SK-N-MC (cell line): ENCODE measurements around the gene ZBTB4.

ENCODE experiments used
- DNase-seq: peaks from one replicate; pipeline ENCODE4 v3.0.0-alpha.2; 2011; ENCODE audit warnings: low read depth, low spot score
- H3K27ac ChIP-seq: fragments of 200-600 bp; sonication (generic); 2 replicates; pipeline ENCODE4 v1.5.1; 2016; ENCODE audit warnings: mixed run types
- H3K36me3 ChIP-seq: fragments of 200-600 bp; sonication (generic); 2 replicates; pipeline ENCODE4 v1.6.1; 2017; ENCODE audit warnings: antibody characterized with exemption, low read length, mixed read lengths; ENCODE audit not compliant: insufficient read depth
- H3K4me3 ChIP-seq: fragments of 200-600 bp; sonication (generic); 2 replicates; pipeline ENCODE4 v1.5.1; 2016
- H3K9ac ChIP-seq: fragments of 200-600 bp; sonication (generic); 2 replicates; pipeline ENCODE4 v1.8.0; 2017; ENCODE audit warnings: mixed run types, mixed read lengths; ENCODE audit not compliant: insufficient read length
- H3K9me3 ChIP-seq: fragments of 200-600 bp; sonication (generic); 2 replicates; pipeline ENCODE4 v1.6.1; 2017; ENCODE audit warnings: low read depth, mild to moderate bottlenecking, antibody characterized with exemption, low read length, moderate library complexity, mixed read lengths
- EZH2 ChIP-seq: fragments of 200-600 bp; sonication (generic); IDR thresholded peaks from one replicate; pipeline ENCODE4 v1.6.1; 2017; ENCODE audit warnings: antibody characterized with exemption
- FOXP2 ChIP-seq: optimal IDR thresholded peaks from 2 replicates; pipeline ENCODE3; 2011; ENCODE audit warnings: mild to moderate bottlenecking, moderate library complexity; ENCODE audit not compliant: insufficient read depth; ENCODE audit errors: extremely low read length, control extremely low read depth
- POLR2AphosphoS5 ChIP-seq: IDR thresholded peaks from 2 replicates; pipeline ENCODE4 v1.6.1; 2012; ENCODE audit warnings: mild to moderate bottlenecking, low read depth, low read length, borderline replicate concordance

The ZBTB4 gene

DNA sequence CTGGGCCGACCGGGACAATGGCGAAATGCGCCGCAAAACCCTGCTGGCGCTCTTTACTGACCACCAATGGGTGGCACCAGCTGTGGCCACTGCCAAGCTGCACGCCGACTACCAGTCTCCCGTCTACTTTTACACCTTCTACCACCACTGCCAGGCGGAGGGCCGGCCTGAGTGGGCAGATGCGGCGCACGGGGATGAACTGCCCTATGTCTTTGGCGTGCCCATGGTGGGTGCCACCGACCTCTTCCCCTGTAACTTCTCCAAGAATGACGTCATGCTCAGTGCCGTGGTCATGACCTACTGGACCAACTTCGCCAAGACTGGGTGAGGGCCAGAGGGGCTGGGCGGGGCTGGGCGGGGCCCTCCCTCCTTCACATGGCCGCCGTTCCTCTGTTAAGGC lies 63.6 kb downstream of the ZBTB4 start:
- H3K27ac ChIP-seq = no peak overlapping the region
- H3K9me3 ChIP-seq = no peaks in the 10 kb centered on the region
- no peak for TF ChIP-seq FOXP2
- no peak for TF ChIP-seq POLR2AphosphoS5
- no peak for TF ChIP-seq EZH2
- no peak overlapping the region for H3K9ac ChIP-seq
- no peak for DNase-seq
- no peaks in the 10 kb centered on the region; the same call in 1 of the 2 replicates for H3K36me3 ChIP-seq
- no peak overlapping the region for H3K4me3 ChIP-seq

- Histone ChIP-seq H3K36me3 (no peaks in the 10 kb centered on the region; the same call in 1 of the 2 replicates), H3K9me3 (no peaks in the 10 kb centered on the region), H3K9ac (no peak overlapping the region), H3K27ac (no peak overlapping the region), H3K4me3 (no peak overlapping the region)
- TF ChIP-seq FOXP2 = no peak
- no peak for TF ChIP-seq EZH2
- no peak for TF ChIP-seq POLR2AphosphoS5
- DNase-seq = no peak
Observed at GRCh38 chr17:7414837-7415236, 64.6 kb downstream of the ZBTB4 start.

DNA sequence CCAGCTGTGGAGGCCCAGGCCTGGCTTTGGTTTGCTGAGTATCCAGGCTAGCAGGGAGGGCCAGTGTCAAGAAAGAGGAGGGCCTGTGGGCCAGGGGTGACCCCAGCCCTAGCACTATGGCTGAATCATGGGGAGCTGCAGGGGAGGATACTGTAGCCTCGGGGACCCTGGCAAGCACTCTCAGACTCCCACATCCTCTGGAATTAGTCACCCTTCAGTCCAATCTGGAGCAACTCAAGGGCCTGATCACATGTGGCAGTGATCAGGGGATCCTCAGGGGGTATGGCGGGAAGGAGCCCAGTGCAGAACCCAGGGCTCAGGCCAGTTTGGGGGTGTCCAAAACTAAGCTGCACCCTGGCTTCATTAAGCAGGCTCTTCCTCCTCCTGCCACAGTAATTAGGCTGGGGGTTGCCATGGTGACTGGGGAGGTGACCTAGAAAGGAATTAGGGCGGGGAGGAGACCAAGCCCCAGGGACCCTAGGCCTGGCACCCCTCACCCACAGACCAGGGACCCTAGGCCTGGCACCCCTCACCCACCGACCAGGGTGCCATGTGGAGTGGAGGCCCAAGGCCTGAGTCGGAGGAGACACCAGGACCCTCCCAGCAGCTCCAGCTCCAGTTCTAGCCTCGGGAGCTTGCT lies 66.0 kb downstream of the ZBTB4 start:
- H3K36me3 ChIP-seq = peaks cover 5% of the 10 kb centered on the region; the same call in 1 of the 2 replicates
- H3K9ac ChIP-seq = no peak overlapping the region
- no peak for TF ChIP-seq POLR2AphosphoS5
- TF ChIP-seq FOXP2 = no peak
- TF ChIP-seq EZH2 = no peak
- no peak for DNase-seq
- no peak overlapping the region for H3K27ac ChIP-seq
- H3K9me3 ChIP-seq = no peaks in the 10 kb centered on the region
- H3K4me3 ChIP-seq = no peak overlapping the region

GRCh38 chr17:7411427-7411750 lies 68.0 kb downstream of the ZBTB4 start:
- no peaks in the 10 kb centered on the region for H3K9me3 ChIP-seq
- H3K36me3 ChIP-seq = peaks cover 5% of the 10 kb centered on the region; the same call in 1 of the 2 replicates
- TF ChIP-seq EZH2 (no peak), POLR2AphosphoS5 (no peak), FOXP2 (no peak)
- H3K9ac ChIP-seq = no peak overlapping the region
- H3K27ac ChIP-seq = no peak overlapping the region
- no peak for DNase-seq
- H3K4me3 ChIP-seq = no peak overlapping the region

- Histone ChIP-seq H3K36me3 (peaks cover 5% of the 10 kb centered on the region; the same call in 1 of the 2 replicates), H3K9me3 (no peaks in the 10 kb centered on the region), H3K9ac (no peak overlapping the region), H3K27ac (no peak overlapping the region), H3K4me3 (no peak overlapping the region)
- TF ChIP-seq POLR2AphosphoS5 (no peak), FOXP2 (no peak), EZH2 (no peak)
- DNase-seq = no peak
Observed at GRCh38 chr17:7410634-7411426, 68.6 kb downstream of the ZBTB4 start.

- DNase-seq = no peak
- Histone ChIP-seq H3K9ac (no peak overlapping the region), H3K27ac (no peak overlapping the region), H3K9me3 (no peaks in the 10 kb centered on the region), H3K4me3 (no peak overlapping the region), H3K36me3 (0 out of 2 replicates have a peak, but pooled peaks cover 5% of the 10 kb centered on the region)
- TF ChIP-seq FOXP2 (no peak), POLR2AphosphoS5 (no peak), EZH2 (no peak)
Observed at GRCh38 chr17:7409716-7410115, 69.7 kb downstream of the ZBTB4 start.
